Left ventricle myocardium inferior (tissue), 1 donor: ENCODE measurements around the gene HLA-E. TPM values are rescaled to one million over a fixed set of nuclear protein-coding genes. Genes with fewer than 3 reads are reported as not detected.
"Not testable (repeated sequence)": the region's sequence is repeated elsewhere in the genome, so short reads cannot be mapped to it uniquely, and the experiment has no call there.

Experiments used
- DNase-seq: peaks from one replicate; pipeline ENCODE4 v3.0.0-alpha.2; 2020
- H3K27ac ChIP-seq: fragments of 200-600 bp; replicated peaks from 2 replicates; pipeline ENCODE4 v1.8.0; 2021
- H3K27me3 ChIP-seq: fragments of 200-600 bp; 2 replicates; pipeline ENCODE4 v1.8.0; 2021; ENCODE audit warnings: low read depth
- H3K36me3 ChIP-seq: fragments of 200-600 bp; 2 replicates; pipeline ENCODE4 v1.8.0; 2021
- H3K4me1 ChIP-seq: fragments of 200-600 bp; 2 replicates; pipeline ENCODE4 v1.8.0; 2021
- H3K4me3 ChIP-seq: fragments of 200-600 bp; 2 replicates; pipeline ENCODE4 v1.8.0; 2021; ENCODE audit warnings: mild to moderate bottlenecking, moderate library complexity
- H3K9me3 ChIP-seq: fragments of 200-600 bp; replicated peaks from 2 replicates; pipeline ENCODE4 v1.8.0; 2021
- CTCF ChIP-seq: fragments of 200-600 bp; IDR thresholded peaks from 2 replicates; pipeline ENCODE4 v1.8.0; 2021; ENCODE audit warnings: antibody characterized with exemption, mild to moderate bottlenecking, borderline replicate concordance
- intact Hi-C: fragments of 100-400 bp; cut with micrococcal nuclease; formaldehyde crosslinking; loops from one replicate; pipeline ENCODE4 v1.11.0; 2022
- total RNA-seq: library from RNA; stranded (reverse); fragmentation: NEBNext Ultra II Directional; extraction: Animal tissue kit (Norgen Biotek cat#: 25700); gene quantifications from one replicate; pipeline ENCODE4 v1.2.1, GENCODE V29; 2021
- donor health status: DM: no; HTN: yes; CAD: no; lungs with severe emphysema.

Gene HLA-E
- total RNA-seq, 1 donor from 2014 or later: 142 TPM

GRCh38 chr6:30515944-30516753 is 26.8 kb downstream of the HLA-E start:
- DNase-seq: peak; percentile 89
- H3K27ac ChIP-seq: peak overlapping the region; percentile 94
- intact Hi-C loops: no loop called here
- no peaks in the 10 kb centered on the region for H3K36me3 ChIP-seq
- H3K4me1 ChIP-seq: peaks cover 20% of the 10 kb centered on the region
- H3K4me3 ChIP-seq: peak overlapping the region; percentile 62
- no peaks in the 10 kb centered on the region for H3K27me3 ChIP-seq
- peak; percentile 7 for TF ChIP-seq CTCF
- peaks cover 11% of the 10 kb centered on the region for H3K9me3 ChIP-seq

- DNase-seq, H3K27me3 ChIP-seq, H3K36me3 ChIP-seq, intact Hi-C loops: not testable (repeated sequence)
- H3K27ac ChIP-seq: peak overlapping the region; percentile 94
- peaks cover 25% of the 10 kb centered on the region for H3K4me1 ChIP-seq
- peaks cover 11% of the 10 kb centered on the region for H3K9me3 ChIP-seq
- H3K4me3 ChIP-seq: peak overlapping the region; percentile 62
Observed at GRCh38 chr6:30516754-30517076, 27.4 kb downstream of the HLA-E start.

GRCh38 chr6:30517767-30518504 is 28.6 kb downstream of the HLA-E start:
- intact Hi-C loops, DNase-seq, H3K4me3 ChIP-seq, H3K36me3 ChIP-seq, H3K27me3 ChIP-seq: not testable (repeated sequence)
- Histone ChIP-seq H3K4me1 (peaks cover 25% of the 10 kb centered on the region), H3K9me3 (peaks cover 11% of the 10 kb centered on the region), H3K27ac (peak overlapping the region; percentile 94)

GRCh38 chr6:30518505-30519145 is 29.3 kb downstream of the HLA-E start:
- intact Hi-C loops, H3K27ac ChIP-seq, H3K4me3 ChIP-seq: not testable (repeated sequence)

GRCh38 chr6:30520522-30520921 is 31.2 kb downstream of the HLA-E start:
- peaks cover 11% of the 10 kb centered on the region for H3K9me3 ChIP-seq
- intact Hi-C loops: no loop called here
- no peak for DNase-seq
- H3K27ac ChIP-seq: peak overlapping the region; percentile 69
- no peak for TF ChIP-seq CTCF
- H3K4me3 ChIP-seq: no peak overlapping the region
- no peaks in the 10 kb centered on the region for H3K27me3 ChIP-seq
- peaks cover 19% of the 10 kb centered on the region for H3K4me1 ChIP-seq
- no peaks in the 10 kb centered on the region for H3K36me3 ChIP-seq

More at GRCh38 chr6:30518505-30519145, 29.3 kb downstream of the HLA-E start:
- not testable (repeated sequence) for H3K36me3 ChIP-seq, DNase-seq, H3K27me3 ChIP-seq
- Histone ChIP-seq H3K9me3 (peaks cover 11% of the 10 kb centered on the region), H3K4me1 (peaks cover 25% of the 10 kb centered on the region)

- H3K4me3 ChIP-seq, H3K27me3 ChIP-seq, H3K36me3 ChIP-seq, intact Hi-C loops, DNase-seq: not testable (repeated sequence)
- peaks cover 16% of the 10 kb centered on the region for H3K4me1 ChIP-seq
- H3K27ac ChIP-seq: peak overlapping the region; percentile 69
- H3K9me3 ChIP-seq: peaks cover 11% of the 10 kb centered on the region
Observed at GRCh38 chr6:30521082-30521481, 31.8 kb downstream of the HLA-E start.

- H3K4me3 ChIP-seq, H3K27ac ChIP-seq, H3K27me3 ChIP-seq, H3K36me3 ChIP-seq, DNase-seq, intact Hi-C loops: not testable (repeated sequence)
- Histone ChIP-seq H3K9me3 (peaks cover 11% of the 10 kb centered on the region), H3K4me1 (peaks cover 12% of the 10 kb centered on the region)
Observed at GRCh38 chr6:30521952-30522351, 32.6 kb downstream of the HLA-E start.

GRCh38 chr6:30526444-30526843 is 37.1 kb downstream of the HLA-E start:
- H3K27me3 ChIP-seq, H3K4me3 ChIP-seq, DNase-seq, H3K27ac ChIP-seq, intact Hi-C loops, H3K36me3 ChIP-seq, H3K9me3 ChIP-seq, H3K4me1 ChIP-seq: not testable (repeated sequence)

- DNase-seq, intact Hi-C loops, H3K9me3 ChIP-seq, H3K27me3 ChIP-seq, H3K36me3 ChIP-seq, H3K4me1 ChIP-seq, H3K27ac ChIP-seq, H3K4me3 ChIP-seq: not testable (repeated sequence)
Observed at GRCh38 chr6:30529349-30529875, 40.1 kb downstream of the HLA-E start.
